GM23248 (cell line): ENCODE results near the gene SMIM9. TPM values are rescaled to one million over a fixed set of nuclear protein-coding genes. Genes with fewer than 3 reads are reported as not detected.

ENCODE experiments used
- DNase-seq: peaks from one replicate; pipeline ENCODE4 v3.0.0-alpha.2; 2015
- H2AFZ ChIP-seq: fragments of 200-600 bp; sonication (generic); 2 replicates; pipeline ENCODE4 v1.6.1; 2016; ENCODE audit warnings: antibody characterized with exemption
- H3F3A ChIP-seq: fragments of 200-600 bp; sonication (generic); 2 replicates; pipeline ENCODE4 v1.6.1; 2016; ENCODE audit warnings: mild to moderate bottlenecking, antibody characterized with exemption, mixed run types; ENCODE audit not compliant: insufficient read depth
- H3K27ac ChIP-seq: fragments of 200-600 bp; sonication (generic); 2 replicates; pipeline ENCODE4 v1.5.1; 2016; ENCODE audit warnings: mild to moderate bottlenecking
- H3K27me3 ChIP-seq: fragments of 200-600 bp; sonication (generic); replicated peaks from 2 replicates; pipeline ENCODE4 v1.6.1; 2016; ENCODE audit warnings: mild to moderate bottlenecking; ENCODE audit not compliant: insufficient read depth
- H3K36me3 ChIP-seq: fragments of 200-600 bp; sonication (generic); 2 replicates; pipeline ENCODE4 v1.6.1; 2016; ENCODE audit warnings: low read depth, mild to moderate bottlenecking
- H3K4me1 ChIP-seq: fragments of 200-600 bp; sonication (generic); 2 replicates; pipeline ENCODE4 v1.6.1; 2016; ENCODE audit warnings: mild to moderate bottlenecking; ENCODE audit not compliant: insufficient read depth
- H3K4me2 ChIP-seq: fragments of 200-600 bp; sonication (generic); one replicate; pipeline ENCODE4 v1.6.1; 2016; ENCODE audit warnings: mild to moderate bottlenecking; ENCODE audit not compliant: unreplicated experiment
- H3K4me3 ChIP-seq: fragments of 200-600 bp; sonication (generic); 2 replicates; pipeline ENCODE4 v1.5.1; 2016; ENCODE audit warnings: mild to moderate bottlenecking
- H3K79me2 ChIP-seq: fragments of 200-600 bp; sonication (generic); 2 replicates; pipeline ENCODE4 v1.6.1; 2016; ENCODE audit warnings: mild to moderate bottlenecking; ENCODE audit not compliant: insufficient read depth
- H3K9ac ChIP-seq: fragments of 200-600 bp; sonication (generic); 2 replicates; pipeline ENCODE4 v1.6.1; 2016; ENCODE audit warnings: mild to moderate bottlenecking
- H3K9me2 ChIP-seq: fragments of 200-600 bp; sonication (generic); 2 replicates; pipeline ENCODE4 v1.6.1; 2016; ENCODE audit warnings: mixed run types, mild to moderate bottlenecking, moderate library complexity; ENCODE audit not compliant: insufficient read depth
- H3K9me3 ChIP-seq: fragments of 200-600 bp; sonication (generic); one replicate; pipeline ENCODE4 v1.6.1; 2017; ENCODE audit warnings: low read depth
- H4K20me1 ChIP-seq: fragments of 200-600 bp; sonication (generic); 2 replicates; pipeline ENCODE4 v1.6.0; 2016; ENCODE audit not compliant: insufficient read depth
- EZH2 ChIP-seq: fragments of 200-600 bp; sonication (generic); IDR thresholded peaks from 2 replicates; pipeline ENCODE4 v1.6.1; 2018; ENCODE audit warnings: antibody characterized with exemption, mild to moderate bottlenecking; ENCODE audit not compliant: insufficient read depth, poor library complexity, severe bottlenecking
- EZH2phosphoT487 ChIP-seq: fragments of 200-600 bp; sonication (generic); IDR thresholded peaks from 2 replicates; pipeline ENCODE4 v1.6.1; 2018; ENCODE audit warnings: antibody characterized with exemption, moderate library complexity, mild to moderate bottlenecking, low read depth; ENCODE audit not compliant: insufficient read depth
- WGBS, 2 experiments: methylation state at CpG; one replicate each; pipeline ENCODE4 v1.1.6; 2015 to 2017; ENCODE audit warnings: low lambda C conversion rate in 2 of 2, low coverage in 1 of 2; ENCODE audit errors: missing lambda C conversion rate in 2 of 2; 5-methylcytosine and 5-hydroxymethylcytosine counted together
- in situ Hi-C: fragments of 300-500 bp; cut with MboI; formaldehyde crosslinking; loops from 2 replicates; pipeline ENCODE4 v1.15.0; 2020
- polyA plus RNA-seq: library from polyadenylated mRNA; unstranded; fragments of >200 nt; fragmentation: Nextera tagmentation; extraction: Ambion mirVana; gene quantifications from 2 replicates; pipeline ENCODE4 v1.2.1, GENCODE V29; 2016
- total RNA-seq: library from RNA; depleted of rRNA; stranded (reverse); fragments of >200 nt; shearing (Covaris generic); gene quantifications from 2 replicates; pipeline ENCODE4 v1.2.3, GENCODE V29; 2014

Gene SMIM9
- total and polyA plus RNA-seq, 2 experiments from 2014 or later = not detected

DNA sequence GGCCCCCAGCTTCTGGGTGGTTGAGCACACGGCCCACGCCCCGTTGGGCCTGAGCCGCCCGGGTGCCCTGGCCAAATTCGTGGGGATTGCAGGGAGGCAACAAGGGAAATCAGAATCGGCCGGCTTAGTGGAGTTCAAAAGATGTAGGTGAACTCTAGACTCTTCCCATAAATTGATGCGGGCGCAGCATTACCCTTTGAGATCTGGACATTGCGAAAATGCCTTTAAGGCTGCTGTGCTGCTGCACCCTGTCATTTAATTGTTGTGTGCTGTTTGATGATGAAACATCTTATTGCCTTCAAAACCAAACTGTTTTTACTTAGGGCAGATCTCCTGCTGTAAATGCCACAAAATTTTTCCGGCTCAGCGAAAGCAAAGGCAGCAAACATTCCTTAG is 28.8 kb downstream of the SMIM9 start:
- Histone ChIP-seq H3K4me1 (no peaks in the 10 kb centered on the region), H4K20me1 (no peaks in the 10 kb centered on the region), H3K27me3 (no peaks in the 10 kb centered on the region), H3K79me2 (peaks cover 4% of the 10 kb centered on the region; the same call in 1 of the 2 replicates), H3K9me3 (no peaks in the 10 kb centered on the region), H3K9ac (peak overlapping the region; percentile 75), H3K36me3 (no peaks in the 10 kb centered on the region), H3K27ac (peak overlapping the region; percentile 58), H3K9me2 (no peaks in the 10 kb centered on the region), H3K4me2 (peak overlapping the region; percentile 73), H3F3A (no peaks in the 10 kb centered on the region), H3K4me3 (peak overlapping the region; percentile 79), H2AFZ (peak overlapping the region; percentile 85)
- no peak for TF ChIP-seq EZH2phosphoT487
- no peak for TF ChIP-seq EZH2
- WGBS, 2 experiments = 1% methylated on average over 10 to 13 of the region's 13 CpGs
- in situ Hi-C loops = no loop called here
- DNase-seq = peak; percentile 50

GRCh38 chrX:154804957-154805695 is 29.3 kb downstream of the SMIM9 start, which contains the start of gene MPP1:
Gene MPP1, minus strand, starts transcription at chrX:154805485. Its CDS starts 112 bp downstream, at chrX:154805373.
- peak within 1 kb of the TSS; percentile 85 for H2AFZ ChIP-seq
- H4K20me1 ChIP-seq = no peaks in the 10 kb centered on the region
- H3K27me3 ChIP-seq = no peaks in the 10 kb centered on the region
- peak within 1 kb of the TSS; percentile 79 for H3K4me3 ChIP-seq
- no peaks in the 10 kb centered on the region for H3K9me3 ChIP-seq
- TF ChIP-seq EZH2phosphoT487 (no peak), EZH2 (no peak)
- peak within 1 kb of the TSS; percentile 91 for H3K4me2 ChIP-seq
- peak within 1 kb of the TSS; percentile 58 for H3K27ac ChIP-seq
- H3K79me2 ChIP-seq = peaks cover 8% of the 10 kb centered on the region; the same call in 1 of the 2 replicates
- H3K4me1 ChIP-seq = no peaks in the 10 kb centered on the region
- 1 to 3% methylated on average over 27 to 44 of the region's 65 CpGs for WGBS, 2 experiments
- peak; percentile 85 for DNase-seq
- no peaks in the 10 kb centered on the region for H3F3A ChIP-seq
- in situ Hi-C loops = no loop called here
- H3K9ac ChIP-seq = peak within 1 kb of the TSS; percentile 75
- no peaks in the 10 kb centered on the region for H3K36me3 ChIP-seq
- H3K9me2 ChIP-seq = no peaks in the 10 kb centered on the region

DNA sequence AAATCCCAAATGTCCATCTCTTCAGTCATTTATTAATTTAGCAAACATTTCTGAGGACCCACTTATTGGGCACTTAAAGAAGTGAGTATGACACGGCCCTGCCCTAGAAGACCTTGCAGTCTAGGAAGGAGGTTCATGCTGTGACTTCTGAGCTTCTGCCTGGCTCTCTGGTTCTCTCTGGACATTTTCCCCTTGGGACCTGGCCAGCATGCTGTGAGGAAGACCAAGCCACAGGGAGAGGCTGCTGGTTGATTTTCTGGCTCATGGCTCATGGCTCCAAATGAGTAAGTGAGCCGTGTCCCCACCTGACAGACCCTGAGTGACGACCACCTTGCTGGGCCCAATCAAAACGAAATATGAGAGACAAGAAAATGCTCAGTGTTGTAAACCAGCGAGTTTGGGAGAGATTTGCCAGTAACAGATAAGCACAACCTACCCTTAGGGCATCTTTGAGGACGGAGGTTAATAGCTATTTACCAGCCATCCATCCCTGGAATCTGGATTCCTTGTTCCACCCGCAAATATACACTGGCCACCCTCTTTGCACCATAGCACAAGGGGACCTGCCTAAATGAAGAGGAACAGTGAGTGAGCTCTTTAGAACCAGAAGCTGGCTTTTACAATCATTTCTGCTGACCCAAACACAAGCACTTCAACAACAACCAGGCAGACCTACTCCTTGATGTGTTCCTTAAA is 30.1 kb downstream of the SMIM9 start:
- Histone ChIP-seq H3F3A (peaks cover 3% of the 10 kb centered on the region; the same call in 1 of the 2 replicates), H4K20me1 (no peaks in the 10 kb centered on the region), H3K9ac (peak overlapping the region; percentile 75), H3K9me2 (no peaks in the 10 kb centered on the region), H3K4me2 (peak overlapping the region; percentile 91), H3K9me3 (no peaks in the 10 kb centered on the region), H2AFZ (peak overlapping the region; percentile 85), H3K36me3 (no peaks in the 10 kb centered on the region), H3K4me1 (peaks cover 6% of the 10 kb centered on the region), H3K27me3 (no peaks in the 10 kb centered on the region), H3K27ac (peak overlapping the region; percentile 42), H3K79me2 (peaks cover 8% of the 10 kb centered on the region; the same call in 1 of the 2 replicates), H3K4me3 (peak overlapping the region; percentile 79)
- TF ChIP-seq EZH2 (no peak), EZH2phosphoT487 (no peak)
- 7 to 10% methylated on average over 6 to 7 of the region's 7 CpGs for WGBS, 2 experiments
- in situ Hi-C loops = no loop called here
- DNase-seq = peak; percentile 24

GRCh38 chrX:154802947-154803346 is 31.5 kb downstream of the SMIM9 start:
- no peak for DNase-seq
- Histone ChIP-seq H3K9ac (no peak overlapping the region), H3K4me1 (peaks cover 10% of the 10 kb centered on the region), H3K9me2 (no peaks in the 10 kb centered on the region), H3K4me3 (no peak overlapping the region), H3K36me3 (no peaks in the 10 kb centered on the region), H3K27me3 (no peaks in the 10 kb centered on the region), H4K20me1 (no peaks in the 10 kb centered on the region), H3K27ac (no peak overlapping the region), H3K9me3 (no peaks in the 10 kb centered on the region), H3F3A (peaks cover 10% of the 10 kb centered on the region; the same call in 1 of the 2 replicates), H2AFZ (no peak overlapping the region), H3K4me2 (no peak overlapping the region), H3K79me2 (peaks cover 8% of the 10 kb centered on the region; the same call in 1 of the 2 replicates)
- no peak for TF ChIP-seq EZH2phosphoT487
- TF ChIP-seq EZH2 = no peak
- WGBS, 2 experiments = 96 to 97% methylated on average over 2 of the region's 2 CpGs
- in situ Hi-C loops = no loop called here
